Tongue (tissue), 2 donors: Measurements from ENCODE around the gene SNRPA. TPM values are rescaled to one million over a fixed set of nuclear protein-coding genes. Genes with fewer than 3 reads are reported as not detected.
A peak's percentile ranks its signal among the peaks of the same experiment; 100 is the strongest.
"Not testable (repeated sequence)": the region's sequence is repeated elsewhere in the genome, so short reads cannot be mapped to it uniquely, and the experiment has no call there.

ENCODE experiments used
- DNase-seq: peaks from one replicate; pipeline ENCODE4 v3.0.0-alpha.2; 2015
- total RNA-seq: library from RNA; depleted of rRNA; stranded (reverse); fragments of >200 nt; gene quantifications from one replicate; pipeline ENCODE4 v1.2.3, GENCODE V29; 2014

Gene SNRPA
- total RNA-seq, 1 donor from 2014 or later: 14.2 TPM

GRCh38 chr19:40777645-40777936, 26.6 kb downstream of the SNRPA start:
- no peak for DNase-seq

GRCh38 chr19:40777937-40778705, 27.1 kb downstream of the SNRPA start, which contains the start of gene RAB4B:
RAB4B (plus strand) TSS chr19:40778247; CDS start chr19:40778376, 129 bp downstream.
- DNase-seq: peak; percentile 100

- DNase-seq: no peak
These were observed 27.8 kb downstream of the SNRPA start for GRCh38 chr19:40778706-40779284.

- DNase-seq: no peak
These were observed 29.6 kb downstream of the SNRPA start for GRCh38 chr19:40780582-40780981.

GRCh38 chr19:40781140-40781539, 30.1 kb downstream of the SNRPA start:
- DNase-seq: no peak

GRCh38 chr19:40783711-40784110, 32.7 kb downstream of the SNRPA start:
- DNase-seq: no peak

GRCh38 chr19:40784146-40784545, 33.1 kb downstream of the SNRPA start:
- DNase-seq: not testable (repeated sequence)

GRCh38 chr19:40785526-40785925, 34.5 kb downstream of the SNRPA start:
- DNase-seq: no peak

- DNase-seq: no peak
These were observed 35.3 kb downstream of the SNRPA start for GRCh38 chr19:40786060-40787037.

- no peak for DNase-seq
These were observed 40.3 kb downstream of the SNRPA start for GRCh38 chr19:40791349-40791748.

- no peak for DNase-seq
These were observed 41.0 kb downstream of the SNRPA start for GRCh38 chr19:40791996-40792395.

GRCh38 chr19:40797166-40797962, 46.4 kb downstream of the SNRPA start:
- DNase-seq: no peak

- peak; percentile 60 for DNase-seq
These were observed 47.1 kb downstream of the SNRPA start for GRCh38 chr19:40797963-40798682.

GRCh38 chr19:40798683-40799557, 47.9 kb downstream of the SNRPA start, which contains the start of gene EGLN2:
EGLN2 (plus strand) TSS chr19:40799191; CDS start chr19:40800573, 1,382 bp downstream.
- DNase-seq: peak; percentile 100

- peak; percentile 51 for DNase-seq
These were observed 48.7 kb downstream of the SNRPA start for GRCh38 chr19:40799558-40800338.

GRCh38 chr19:40800339-40800996, 49.5 kb downstream of the SNRPA start:
- DNase-seq: no peak

GRCh38 chr19:40800997-40801377, 50.0 kb downstream of the SNRPA start:
- DNase-seq: no peak

- no peak for DNase-seq
These were observed 50.7 kb downstream of the SNRPA start for GRCh38 chr19:40801426-40802299.
